Bronchial epithelial cell (primary cell): ENCODE data around the gene WFDC1. TPM values are rescaled to one million over a fixed set of nuclear protein-coding genes. Genes with fewer than 3 reads are reported as not detected.
A peak's percentile ranks its signal among the peaks of the same experiment; 100 is the strongest.

ENCODE experiments used
- DNase-seq: peaks from one replicate; pipeline ENCODE4 v3.0.0-alpha.2; 2010; ENCODE audit warnings: low read depth
- FAIRE-seq: peaks from 2 replicates; lab custom pipeline; 2011; peaks lifted over from hg19 to GRCh38; lab: Jason Lieb, UNC
- H3K27me3 ChIP-seq: 2 replicates; pipeline ENCODE4 v1.5.1; 2011; ENCODE audit warnings: low read length; ENCODE audit not compliant: control insufficient read depth, insufficient read depth
- H3K36me3 ChIP-seq: 2 replicates; pipeline ENCODE4 v1.5.1; 2011; ENCODE audit warnings: low read length; ENCODE audit not compliant: control insufficient read depth, insufficient read depth
- H3K4me3 ChIP-seq: 2 replicates; pipeline ENCODE4 v1.5.1; 2011; ENCODE audit warnings: mild to moderate bottlenecking, low read depth, low read length, control low read depth
- total RNA-seq: library from RNA; depleted of rRNA; stranded (reverse); fragments of >200 nt; gene quantifications from 2 replicates; pipeline ENCODE4 v1.2.1, GENCODE V29; 2014
- TF ChIP-seq, protein P1 (sequence below): IDR thresholded peaks from 2 replicates; pipeline ENCODE4 v1.5.1; 2011; ENCODE audit warnings: mild to moderate bottlenecking, moderate library complexity, low read length, control low read depth, inconsistent platforms; ENCODE audit not compliant: insufficient read depth, severe bottlenecking

WFDC1 gene
- total RNA-seq, 1 donor from 2014 or later: not detected

DNA sequence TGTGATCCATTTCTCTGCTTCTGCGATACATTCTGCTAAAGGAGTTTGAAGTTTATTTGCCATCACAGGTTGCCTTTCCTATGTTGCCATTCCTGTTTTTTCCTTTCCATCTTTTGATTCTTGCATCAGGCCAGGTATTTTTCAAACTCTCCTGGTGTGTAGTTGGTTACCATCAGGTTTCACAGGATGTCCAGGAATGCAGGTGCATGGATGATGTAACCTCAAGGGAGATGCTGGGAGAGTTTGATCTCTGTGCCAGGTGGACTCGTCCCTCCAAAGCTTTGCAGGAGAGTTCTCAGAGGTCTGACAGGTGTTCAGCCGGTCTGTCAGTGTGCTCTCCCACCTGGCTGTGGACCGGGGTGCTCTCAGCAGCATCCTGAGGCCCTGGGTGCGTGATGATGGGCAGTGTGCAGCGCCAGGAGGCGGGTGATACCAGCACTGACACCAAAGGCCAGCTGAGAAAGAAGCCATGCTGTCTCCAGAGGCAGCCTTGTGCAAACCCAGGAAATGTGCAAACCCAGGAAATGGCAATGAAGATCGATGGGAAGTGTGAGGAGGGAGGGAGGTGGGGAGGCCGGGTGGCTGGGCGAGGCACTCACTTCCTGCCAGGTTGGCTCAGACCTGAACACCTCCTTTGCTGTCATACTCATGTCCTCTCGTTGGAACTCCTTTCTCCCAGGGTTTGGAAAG is 75.4 kb downstream of the WFDC1 start:
- TF ChIP-seq, protein P1, sequence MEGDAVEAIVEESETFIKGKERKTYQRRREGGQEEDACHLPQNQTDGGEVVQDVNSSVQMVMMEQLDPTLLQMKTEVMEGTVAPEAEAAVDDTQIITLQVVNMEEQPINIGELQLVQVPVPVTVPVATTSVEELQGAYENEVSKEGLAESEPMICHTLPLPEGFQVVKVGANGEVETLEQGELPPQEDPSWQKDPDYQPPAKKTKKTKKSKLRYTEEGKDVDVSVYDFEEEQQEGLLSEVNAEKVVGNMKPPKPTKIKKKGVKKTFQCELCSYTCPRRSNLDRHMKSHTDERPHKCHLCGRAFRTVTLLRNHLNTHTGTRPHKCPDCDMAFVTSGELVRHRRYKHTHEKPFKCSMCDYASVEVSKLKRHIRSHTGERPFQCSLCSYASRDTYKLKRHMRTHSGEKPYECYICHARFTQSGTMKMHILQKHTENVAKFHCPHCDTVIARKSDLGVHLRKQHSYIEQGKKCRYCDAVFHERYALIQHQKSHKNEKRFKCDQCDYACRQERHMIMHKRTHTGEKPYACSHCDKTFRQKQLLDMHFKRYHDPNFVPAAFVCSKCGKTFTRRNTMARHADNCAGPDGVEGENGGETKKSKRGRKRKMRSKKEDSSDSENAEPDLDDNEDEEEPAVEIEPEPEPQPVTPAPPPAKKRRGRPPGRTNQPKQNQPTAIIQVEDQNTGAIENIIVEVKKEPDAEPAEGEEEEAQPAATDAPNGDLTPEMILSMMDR: no peak
- Histone ChIP-seq H3K36me3 (no peaks in the 10 kb centered on the region), H3K4me3 (peak overlapping the region; percentile 4), H3K27me3 (peaks cover 2% of the 10 kb centered on the region)
- FAIRE-seq (no peak), DNase-seq (peak; percentile 48)

DNA sequence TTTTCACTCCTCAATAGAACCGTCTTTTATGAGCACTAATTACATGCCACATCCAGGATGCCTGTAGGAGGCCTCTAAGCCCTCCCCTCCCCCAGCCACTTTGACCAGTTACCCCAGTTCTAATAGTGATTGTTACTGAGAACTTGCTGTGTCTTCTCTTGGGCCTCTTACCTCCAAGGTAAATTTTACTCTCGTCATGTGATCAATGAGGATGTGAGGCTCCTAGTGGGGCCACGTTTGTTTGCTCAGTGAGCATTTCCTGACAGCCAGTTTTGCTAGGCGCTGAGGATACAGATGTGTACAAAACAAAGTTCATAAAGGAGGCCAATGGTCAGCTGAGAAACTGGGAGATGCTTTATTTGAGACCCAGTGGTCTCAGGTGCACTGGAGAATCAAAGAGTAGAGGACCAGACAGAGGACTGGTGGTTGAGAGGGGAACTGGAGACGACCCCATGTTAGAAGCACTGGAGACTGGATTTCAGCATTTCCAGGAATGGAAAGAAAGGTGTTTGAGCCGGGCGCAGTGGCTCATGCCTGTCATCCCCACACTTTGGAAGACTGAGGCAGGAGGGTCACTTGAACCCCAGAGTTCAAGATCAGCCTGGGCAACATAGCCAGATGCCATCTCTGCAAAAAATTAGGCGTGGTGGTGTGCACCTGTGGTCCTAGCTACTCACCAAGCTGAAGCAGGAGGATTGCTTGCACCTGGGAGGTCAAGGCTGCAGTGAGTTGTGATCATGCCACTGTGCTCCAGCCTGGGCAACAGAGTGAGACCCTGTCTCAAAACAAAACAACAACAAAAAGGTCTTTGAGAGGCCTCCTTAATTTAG is 76.3 kb downstream of the WFDC1 start:
- TF ChIP-seq, protein P1: no peak
- DNase-seq (no peak), FAIRE-seq (no peak)
- H3K27me3 ChIP-seq: peaks cover 2% of the 10 kb centered on the region
- no peak overlapping the region for H3K4me3 ChIP-seq
- no peaks in the 10 kb centered on the region for H3K36me3 ChIP-seq

DNA sequence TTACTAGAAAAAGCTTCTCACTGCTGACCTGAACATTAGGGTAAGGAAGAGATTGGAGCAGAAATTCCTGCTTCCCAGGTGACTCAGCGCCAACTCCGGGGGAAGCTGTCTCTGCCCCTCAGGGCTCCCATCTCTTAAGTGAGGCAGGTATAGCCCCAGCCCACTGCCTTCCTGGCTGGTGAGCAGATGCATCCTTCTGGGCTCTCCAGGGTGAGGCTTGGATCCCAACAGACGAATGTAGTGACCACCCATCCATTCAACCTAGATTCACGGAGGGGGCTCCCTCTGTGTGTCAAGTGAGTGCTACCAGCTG is 76.8 kb downstream of the WFDC1 start:
- peaks cover 2% of the 10 kb centered on the region for H3K27me3 ChIP-seq
- DNase-seq (no peak), FAIRE-seq (no peak)
- H3K4me3 ChIP-seq: no peak overlapping the region
- H3K36me3 ChIP-seq: no peaks in the 10 kb centered on the region
- TF ChIP-seq, protein P1: no peak

- H3K36me3 ChIP-seq: no peaks in the 10 kb centered on the region
- FAIRE-seq: no peak
- DNase-seq: peak; percentile 64
- no peaks in the 10 kb centered on the region for H3K27me3 ChIP-seq
- no peak overlapping the region for H3K4me3 ChIP-seq
- TF ChIP-seq, protein P1: no peak
Measured at GRCh38 chr16:84373907-84374489, 79.3 kb downstream of the WFDC1 start.

- Histone ChIP-seq H3K36me3 (no peaks in the 10 kb centered on the region), H3K4me3 (no peak overlapping the region), H3K27me3 (no peaks in the 10 kb centered on the region)
- TF ChIP-seq, protein P1: no peak
- no peak for DNase-seq
- FAIRE-seq: no peak
Measured at GRCh38 chr16:84378099-84378498, 83.4 kb downstream of the WFDC1 start.
